ENCODE results near the gene ADIPOR2.

The ADIPOR2 gene

DNA sequence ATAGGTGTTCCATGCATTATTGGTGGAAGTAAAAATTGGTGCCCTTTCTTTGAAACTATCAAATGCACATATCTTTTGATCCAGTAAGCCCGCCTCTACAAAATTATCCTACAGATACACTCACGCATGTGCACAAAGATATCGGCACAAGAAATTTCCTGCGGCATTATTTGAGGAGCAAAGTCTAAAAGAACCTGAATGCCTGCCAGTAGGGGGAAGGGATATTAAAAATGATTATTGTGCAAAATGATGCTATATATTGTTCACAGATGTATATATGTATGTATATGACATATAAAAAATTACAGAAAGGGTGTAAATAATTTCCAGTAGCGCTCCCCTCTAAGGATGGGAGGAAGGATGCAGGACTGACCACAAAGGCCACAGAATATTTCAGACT, 24.7 kb upstream of the ADIPOR2 start:
- DNase-seq (ENCODE audit: low spot score): no peak
- TF ChIP-seq, protein P1, sequence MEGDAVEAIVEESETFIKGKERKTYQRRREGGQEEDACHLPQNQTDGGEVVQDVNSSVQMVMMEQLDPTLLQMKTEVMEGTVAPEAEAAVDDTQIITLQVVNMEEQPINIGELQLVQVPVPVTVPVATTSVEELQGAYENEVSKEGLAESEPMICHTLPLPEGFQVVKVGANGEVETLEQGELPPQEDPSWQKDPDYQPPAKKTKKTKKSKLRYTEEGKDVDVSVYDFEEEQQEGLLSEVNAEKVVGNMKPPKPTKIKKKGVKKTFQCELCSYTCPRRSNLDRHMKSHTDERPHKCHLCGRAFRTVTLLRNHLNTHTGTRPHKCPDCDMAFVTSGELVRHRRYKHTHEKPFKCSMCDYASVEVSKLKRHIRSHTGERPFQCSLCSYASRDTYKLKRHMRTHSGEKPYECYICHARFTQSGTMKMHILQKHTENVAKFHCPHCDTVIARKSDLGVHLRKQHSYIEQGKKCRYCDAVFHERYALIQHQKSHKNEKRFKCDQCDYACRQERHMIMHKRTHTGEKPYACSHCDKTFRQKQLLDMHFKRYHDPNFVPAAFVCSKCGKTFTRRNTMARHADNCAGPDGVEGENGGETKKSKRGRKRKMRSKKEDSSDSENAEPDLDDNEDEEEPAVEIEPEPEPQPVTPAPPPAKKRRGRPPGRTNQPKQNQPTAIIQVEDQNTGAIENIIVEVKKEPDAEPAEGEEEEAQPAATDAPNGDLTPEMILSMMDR (IDR thresholded peaks at IDR 0.05; ENCODE audit: extremely low read depth, missing control alignments): no peak

- DNase-seq (ENCODE audit: low spot score): no peak
- TF ChIP-seq, protein P1 (IDR thresholded peaks at IDR 0.05; ENCODE audit: extremely low read depth, missing control alignments): no peak
Observed at GRCh38 chr12:1666685-1667162, 24.1 kb upstream of the ADIPOR2 start.

DNA sequence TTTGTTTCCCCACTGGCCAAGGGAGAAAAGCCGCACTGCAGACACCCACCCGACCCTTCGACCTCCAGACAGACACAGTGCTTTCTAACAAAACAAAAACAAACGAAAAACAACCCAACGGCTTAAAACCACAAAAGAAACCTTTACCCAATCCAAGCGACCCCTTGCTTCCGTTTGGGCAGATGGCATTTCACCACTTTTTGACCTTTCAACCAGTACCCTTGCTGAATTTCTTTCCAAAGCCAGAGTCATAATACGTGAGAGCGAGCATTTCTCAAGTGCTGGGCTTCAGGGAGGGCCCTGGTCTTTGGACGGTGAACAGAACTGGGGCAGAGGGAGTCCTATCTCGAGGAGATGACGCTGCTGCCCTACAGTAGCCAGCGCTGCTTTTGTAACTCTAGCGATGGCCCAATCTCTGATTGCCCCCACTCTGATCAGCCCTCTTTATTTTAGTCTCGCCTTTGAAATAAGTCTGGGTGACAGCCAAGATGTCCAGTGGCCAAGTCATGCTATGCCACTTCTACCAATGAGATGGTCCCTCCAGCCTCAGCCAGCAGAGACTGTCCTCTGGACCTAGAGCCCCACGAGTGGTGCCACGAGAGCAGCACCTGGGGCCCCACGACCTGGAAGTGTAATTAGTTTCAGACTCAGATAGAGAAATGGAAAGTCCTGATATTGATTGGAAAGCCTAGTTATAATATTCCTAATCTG, 21.9 kb upstream of the ADIPOR2 start:
- TF ChIP-seq, protein P1 (IDR thresholded peaks at IDR 0.05; ENCODE audit: extremely low read depth, missing control alignments): no peak
- DNase-seq (ENCODE audit: low spot score): no peak

GRCh38 chr12:1670358-1671268, 20.3 kb upstream of the ADIPOR2 start:
- TF ChIP-seq, protein P1 (IDR thresholded peaks at IDR 0.05; ENCODE audit: extremely low read depth, missing control alignments): no peak

GRCh38 chr12:1676043-1676442, 14.8 kb upstream of the ADIPOR2 start:
- TF ChIP-seq, protein P1 (IDR thresholded peaks at IDR 0.05; ENCODE audit: extremely low read depth, missing control alignments): no peak
- DNase-seq (ENCODE audit: low spot score): no peak

More at GRCh38 chr12:1670358-1671268, 20.3 kb upstream of the ADIPOR2 start:
- no peak for DNase-seq (ENCODE audit: low spot score)

DNA sequence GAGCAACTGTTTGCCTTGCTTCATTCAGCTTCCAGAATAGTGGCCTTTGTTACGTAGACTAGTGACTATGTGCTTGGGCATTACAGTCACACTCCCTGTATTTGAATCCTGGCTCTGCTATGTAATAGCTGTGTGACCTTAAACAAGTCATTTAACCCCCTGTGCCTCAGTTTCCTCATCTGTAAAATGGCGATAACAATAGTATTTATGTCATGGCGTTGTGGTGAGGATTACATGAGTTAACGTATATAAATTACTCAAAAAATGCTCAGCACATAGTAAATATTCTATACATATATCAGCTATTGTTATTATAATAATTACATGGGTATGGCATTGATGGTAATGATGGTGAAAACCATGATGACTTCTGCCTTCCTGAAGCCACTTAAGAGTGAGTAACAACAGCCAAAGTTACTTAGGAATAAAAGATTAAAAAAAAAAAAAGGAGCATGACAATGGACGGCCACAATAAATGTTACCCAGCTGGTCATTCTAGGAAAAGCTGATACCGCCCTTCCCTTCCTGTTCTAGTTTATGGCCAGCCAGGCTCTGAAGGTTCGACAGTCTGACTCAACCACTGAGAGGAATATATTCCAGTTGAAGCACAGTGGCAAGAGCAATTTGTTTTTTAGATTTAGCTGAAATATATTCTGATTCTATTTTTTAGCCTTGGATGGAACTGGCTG, 9.9 kb upstream of the ADIPOR2 start:
- TF ChIP-seq, protein P1 (IDR thresholded peaks at IDR 0.05; ENCODE audit: extremely low read depth, missing control alignments): no peak
- no peak for DNase-seq (ENCODE audit: low spot score)

Data from GM20000 (cell line).